ENCODE results near the gene GRIK4.

DNA sequence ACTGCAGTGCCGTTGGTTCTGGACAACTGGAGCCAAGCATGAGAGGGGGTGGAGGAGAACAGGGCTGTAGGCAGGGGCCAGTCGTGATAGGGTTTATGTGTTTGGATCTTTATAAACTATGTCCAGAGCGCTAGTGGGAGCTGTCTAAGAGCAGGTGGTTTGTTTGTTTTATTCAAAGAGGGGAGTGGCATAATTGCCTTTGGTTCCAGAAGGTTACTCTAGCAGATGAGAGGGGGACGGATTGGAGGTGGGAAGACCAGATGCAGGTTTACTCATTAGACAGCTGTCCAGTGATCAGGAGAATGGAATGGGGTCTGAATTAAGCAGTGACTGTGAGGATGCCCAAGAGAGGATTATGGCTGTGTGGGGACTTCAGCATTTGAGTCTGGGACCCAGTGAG, 403.1 kb downstream of the GRIK4 start:
- TF ChIP-seq EP300 (IDR thresholded peaks at IDR 0.05) (no peak), POLR2AphosphoS5 (IDR thresholded peaks at IDR 0.05) (no peak), POLR2A (IDR thresholded peaks at IDR 0.05) (no peak)
- TF ChIP-seq, protein P1, sequence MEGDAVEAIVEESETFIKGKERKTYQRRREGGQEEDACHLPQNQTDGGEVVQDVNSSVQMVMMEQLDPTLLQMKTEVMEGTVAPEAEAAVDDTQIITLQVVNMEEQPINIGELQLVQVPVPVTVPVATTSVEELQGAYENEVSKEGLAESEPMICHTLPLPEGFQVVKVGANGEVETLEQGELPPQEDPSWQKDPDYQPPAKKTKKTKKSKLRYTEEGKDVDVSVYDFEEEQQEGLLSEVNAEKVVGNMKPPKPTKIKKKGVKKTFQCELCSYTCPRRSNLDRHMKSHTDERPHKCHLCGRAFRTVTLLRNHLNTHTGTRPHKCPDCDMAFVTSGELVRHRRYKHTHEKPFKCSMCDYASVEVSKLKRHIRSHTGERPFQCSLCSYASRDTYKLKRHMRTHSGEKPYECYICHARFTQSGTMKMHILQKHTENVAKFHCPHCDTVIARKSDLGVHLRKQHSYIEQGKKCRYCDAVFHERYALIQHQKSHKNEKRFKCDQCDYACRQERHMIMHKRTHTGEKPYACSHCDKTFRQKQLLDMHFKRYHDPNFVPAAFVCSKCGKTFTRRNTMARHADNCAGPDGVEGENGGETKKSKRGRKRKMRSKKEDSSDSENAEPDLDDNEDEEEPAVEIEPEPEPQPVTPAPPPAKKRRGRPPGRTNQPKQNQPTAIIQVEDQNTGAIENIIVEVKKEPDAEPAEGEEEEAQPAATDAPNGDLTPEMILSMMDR (IDR thresholded peaks at IDR 0.05), result no peak
